ENCODE data around the gene MPPED1.

The MPPED1 gene

DNA sequence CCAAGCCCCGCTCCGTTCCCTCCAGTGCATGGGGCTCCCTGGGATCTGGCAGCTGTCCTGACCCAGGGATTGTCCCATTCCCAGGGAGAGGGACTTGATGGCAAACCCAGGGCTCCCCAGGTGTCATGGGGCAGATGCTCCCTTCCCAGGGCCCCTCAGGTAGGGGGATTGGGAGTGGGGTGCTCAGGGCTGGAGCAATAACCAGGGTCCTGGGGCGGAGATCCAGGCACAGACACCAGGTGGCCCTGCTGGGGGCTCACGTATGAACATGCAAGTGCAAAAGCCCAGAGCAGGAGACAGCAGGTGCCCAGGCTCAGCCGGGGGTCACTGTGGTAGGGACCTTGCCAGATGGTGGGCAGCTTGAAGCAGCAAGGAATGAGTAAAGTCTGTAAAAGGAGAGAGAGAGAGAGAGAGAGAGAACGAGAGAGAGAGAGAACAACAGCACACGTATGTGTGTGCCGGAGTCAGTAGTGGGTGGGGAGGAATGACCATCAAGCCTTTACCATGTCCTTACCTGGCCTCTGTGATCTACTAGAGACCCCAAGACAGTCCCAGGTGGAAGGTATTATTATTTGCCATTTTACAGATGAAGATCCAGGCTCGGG is 19.3 kb upstream of the MPPED1 start:
- no peak for DNase-seq (ENCODE audit: low read depth, low spot score)

DNA sequence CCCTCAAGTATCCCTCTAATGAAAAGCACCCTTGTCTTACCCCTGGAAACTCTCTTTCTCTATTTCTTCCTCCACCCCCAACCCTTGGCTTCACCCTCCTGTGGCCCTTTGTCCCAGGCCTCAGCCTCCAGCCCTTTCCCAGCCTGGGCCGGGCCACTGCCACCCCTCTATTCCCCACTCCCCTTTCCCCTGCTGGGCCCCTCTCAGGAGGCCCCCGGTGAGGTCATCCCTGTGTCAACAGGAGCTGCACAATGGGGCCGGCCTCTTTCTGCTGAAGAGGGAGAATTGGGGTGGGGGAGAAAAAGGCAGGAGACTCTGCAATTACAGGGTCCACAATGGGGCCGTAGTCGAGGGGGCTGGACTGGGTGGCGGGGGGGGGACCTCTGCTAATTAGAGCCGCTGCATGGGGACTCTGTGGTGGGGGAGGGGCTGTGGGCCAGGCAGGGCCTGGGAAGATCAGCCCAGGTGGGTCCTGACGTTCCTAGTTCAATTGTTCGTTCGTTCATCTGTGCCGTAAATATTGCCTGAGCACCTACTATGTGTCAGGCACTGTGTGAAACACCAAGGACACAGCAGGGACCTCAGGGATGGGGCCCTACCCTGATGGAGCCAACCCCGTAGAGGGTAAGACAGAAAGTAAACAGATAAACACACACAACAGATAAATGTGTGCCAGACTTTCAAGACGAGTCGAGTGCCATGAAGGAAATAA is 18.5 kb upstream of the MPPED1 start:
- no peak for DNase-seq (ENCODE audit: low read depth, low spot score)

GRCh38 chr22:43393844-43394474 is 17.9 kb upstream of the MPPED1 start:
- no peak for DNase-seq (ENCODE audit: low read depth, low spot score)

DNA sequence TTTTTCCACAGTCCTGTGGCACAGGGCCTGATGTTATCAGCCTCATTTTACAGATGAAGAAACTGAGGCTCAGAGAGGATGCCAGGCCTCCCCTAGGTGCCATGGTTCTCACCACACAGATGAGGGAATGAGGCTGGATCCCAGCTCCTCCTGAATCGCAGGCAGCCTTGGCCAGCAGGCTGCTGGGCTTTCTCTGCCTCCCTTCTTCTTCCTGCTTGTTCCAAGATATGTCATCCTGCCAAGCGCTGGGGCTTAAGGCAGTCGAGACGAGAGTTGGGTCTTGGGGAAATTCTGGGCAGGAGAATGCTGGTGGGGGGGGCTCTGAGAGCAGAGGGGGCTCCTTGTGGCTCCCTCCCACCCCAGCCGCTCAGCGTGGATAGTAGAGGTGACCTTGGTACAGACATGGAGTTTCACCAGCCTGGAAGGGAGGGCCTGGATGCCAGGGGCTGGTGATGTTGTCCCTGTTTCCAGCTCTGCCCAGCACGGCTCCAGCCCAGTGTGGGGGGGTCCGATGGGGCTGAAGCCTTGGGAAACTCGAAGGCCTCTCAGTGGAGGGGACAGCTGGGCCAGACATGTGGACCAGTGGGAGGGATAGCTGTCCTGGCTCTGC is 16.6 kb upstream of the MPPED1 start:
- no peak for DNase-seq (ENCODE audit: low read depth, low spot score)

DNA sequence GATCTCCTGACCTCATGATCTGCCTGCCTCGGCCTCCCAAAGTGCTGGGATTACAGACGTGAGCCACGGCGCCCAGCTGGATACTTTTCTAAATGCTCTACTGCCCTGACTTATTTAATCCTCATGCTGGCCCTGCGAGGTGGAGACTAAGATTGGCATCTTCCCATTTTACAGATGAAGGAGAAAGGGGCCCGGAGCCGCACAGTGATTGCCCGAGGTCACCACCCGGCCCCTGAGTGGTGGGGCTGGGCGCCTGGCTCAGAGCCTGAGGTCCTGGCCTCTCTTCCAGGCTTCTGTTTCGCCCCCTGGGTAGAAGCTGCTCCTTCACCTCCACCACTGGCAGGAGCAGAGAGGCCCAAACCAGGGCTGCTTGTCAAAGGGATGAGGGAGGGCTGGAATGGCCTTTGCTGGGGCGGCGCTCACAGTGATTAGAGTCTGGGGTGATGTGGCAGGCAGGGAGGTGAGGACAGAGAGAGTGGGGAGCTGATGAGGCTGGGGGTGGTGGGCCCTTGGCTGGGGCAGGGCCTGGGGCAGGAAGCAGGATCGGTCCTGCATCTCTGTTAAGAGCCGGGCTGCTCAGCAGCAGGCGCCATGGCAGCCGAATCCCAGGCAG is 15.4 kb upstream of the MPPED1 start:
- DNase-seq (ENCODE audit: low read depth, low spot score) = no peak

DNA sequence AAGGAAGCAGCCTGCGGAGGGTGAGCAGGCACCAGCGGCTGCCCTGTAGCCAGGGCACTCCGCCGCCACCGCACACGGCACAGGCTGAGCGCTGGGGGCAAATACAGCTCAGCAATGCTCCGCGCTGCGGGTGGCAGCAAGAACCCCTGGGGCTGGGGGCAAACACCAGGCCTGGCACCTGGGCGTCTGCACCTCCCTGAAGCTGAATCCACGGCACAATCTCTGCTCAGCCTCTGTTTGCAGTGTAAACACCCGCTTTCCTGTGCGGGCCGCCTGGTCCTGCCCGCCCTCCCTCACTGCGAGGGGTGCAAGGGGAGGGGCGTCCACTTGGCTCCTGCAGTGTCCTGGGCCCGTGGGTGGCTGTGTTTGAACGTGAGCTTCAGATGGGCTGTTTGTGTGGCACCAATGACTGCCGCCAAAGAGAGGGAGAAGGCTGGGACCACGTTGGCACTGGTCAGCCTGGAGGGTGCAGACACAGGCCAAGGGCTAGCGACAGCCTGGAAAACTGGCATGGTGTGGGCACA is 14.8 kb upstream of the MPPED1 start:
- no peak for DNase-seq (ENCODE audit: low read depth, low spot score)

DNA sequence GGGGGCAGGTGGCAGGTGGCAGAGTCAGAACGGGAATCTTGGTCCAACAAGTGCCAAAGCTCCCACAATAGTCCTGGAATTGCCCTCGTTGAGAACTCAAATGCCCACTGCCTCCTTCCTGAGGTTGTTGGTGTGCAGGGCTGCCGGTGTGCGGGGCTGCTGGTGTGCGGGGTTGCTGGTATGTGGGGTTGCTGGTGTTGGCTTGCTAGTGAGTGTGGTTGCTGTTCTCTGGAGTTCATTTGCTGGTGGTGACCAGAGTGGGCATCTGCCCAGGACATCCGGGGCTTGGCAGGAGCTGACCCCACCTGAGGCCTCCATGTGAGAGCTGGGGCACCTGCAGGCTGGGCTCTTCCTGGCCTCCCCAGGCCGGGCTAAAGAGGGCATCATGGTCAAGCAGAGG is 14.0 kb upstream of the MPPED1 start:
- DNase-seq (ENCODE audit: low read depth, low spot score) = no peak

- no peak for DNase-seq (ENCODE audit: low read depth, low spot score)
Measured at GRCh38 chr22:43398246-43398645, 13.6 kb upstream of the MPPED1 start.

GRCh38 chr22:43398910-43399309 is 12.9 kb upstream of the MPPED1 start:
- no peak for DNase-seq (ENCODE audit: low read depth, low spot score)

GRCh38 chr22:43399338-43399979 is 12.4 kb upstream of the MPPED1 start:
- no peak for DNase-seq (ENCODE audit: low read depth, low spot score)

DNA sequence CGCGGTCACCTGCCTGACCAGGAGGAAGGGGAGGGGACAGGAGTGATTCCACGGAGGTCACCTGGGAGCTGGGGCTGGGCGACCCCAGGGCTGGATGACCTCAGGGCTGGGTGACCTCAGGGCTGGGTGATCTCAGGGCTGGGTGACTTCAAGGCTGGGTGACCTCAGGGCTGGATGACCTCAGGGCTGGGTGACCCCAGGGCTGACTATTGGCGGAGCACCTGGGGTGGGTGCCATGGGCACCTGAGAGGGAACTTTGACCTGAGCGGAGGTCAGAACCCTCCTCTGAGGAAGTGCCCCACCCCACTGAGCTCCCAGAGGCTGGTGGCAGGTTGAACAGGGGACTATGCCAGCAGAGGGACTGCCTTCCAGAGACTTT is 11.8 kb upstream of the MPPED1 start:
- DNase-seq (ENCODE audit: low read depth, low spot score) = no peak

DNA sequence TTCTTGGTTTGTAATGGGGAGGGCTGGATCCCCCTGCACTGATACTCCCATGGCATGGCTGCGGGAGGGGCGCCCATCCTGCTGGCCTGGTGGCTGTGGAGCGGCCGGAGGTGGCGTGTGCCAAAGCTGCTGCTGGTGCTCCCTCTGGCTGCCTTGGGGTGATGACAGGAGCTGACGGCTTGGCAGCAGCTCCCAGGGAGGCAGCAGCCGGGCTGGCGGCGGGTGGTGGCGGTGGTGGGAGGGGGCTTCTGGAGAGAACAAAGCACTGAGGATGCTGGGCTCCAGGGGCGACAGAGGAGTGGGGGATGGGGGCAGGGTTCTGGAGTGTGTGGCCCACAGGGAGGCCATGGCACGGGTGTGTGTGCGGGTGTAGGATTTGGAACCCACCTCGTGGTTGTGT is 11.4 kb upstream of the MPPED1 start:
- DNase-seq (ENCODE audit: low read depth, low spot score) = no peak

DNA sequence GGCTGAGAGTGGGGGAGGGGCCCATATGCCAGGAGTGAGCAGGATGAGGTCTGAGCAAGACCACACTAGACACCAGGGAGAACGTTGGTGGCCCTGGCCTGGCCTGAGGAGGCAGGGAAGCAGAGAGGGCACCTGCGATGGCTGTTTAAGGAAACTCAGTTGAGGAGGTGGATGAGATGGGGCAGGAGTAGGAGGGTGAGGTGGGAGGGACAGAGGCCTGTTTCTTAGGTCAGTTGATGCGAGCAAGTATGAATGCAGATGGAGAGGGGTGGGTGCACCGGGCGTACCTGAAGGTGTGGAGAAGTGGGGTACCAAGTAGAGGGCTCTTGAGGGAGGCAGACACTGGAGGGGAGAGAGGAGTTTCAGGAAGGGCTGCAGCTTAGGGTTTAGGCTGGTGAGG is 10.6 kb upstream of the MPPED1 start:
- DNase-seq (ENCODE audit: low read depth, low spot score) = no peak

GRCh38 chr22:43401661-43402060 is 10.2 kb upstream of the MPPED1 start:
- no peak for DNase-seq (ENCODE audit: low read depth, low spot score)

DNA sequence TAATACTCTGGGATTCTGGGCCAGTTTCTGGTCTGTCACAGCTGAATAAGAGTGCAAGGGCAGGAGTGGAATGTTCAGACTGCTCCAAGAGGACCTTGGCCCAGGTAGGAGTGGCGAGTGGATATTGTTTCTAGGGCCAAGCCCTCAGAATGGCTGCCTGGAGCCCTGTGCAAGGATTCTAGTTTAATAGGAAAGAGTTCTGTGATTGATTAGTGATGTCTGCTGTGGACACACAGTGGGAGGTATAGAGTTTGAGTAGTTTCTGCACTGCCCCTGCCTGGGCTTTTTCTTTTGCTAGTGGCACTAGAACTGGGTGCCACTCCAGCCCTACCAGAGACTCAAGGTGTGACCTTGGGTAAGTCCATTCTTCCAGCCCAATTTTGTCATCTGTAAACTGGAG is 9.7 kb upstream of the MPPED1 start:
- no peak for DNase-seq (ENCODE audit: low read depth, low spot score)

- DNase-seq (ENCODE audit: low read depth, low spot score) = no peak
Measured at GRCh38 chr22:43404673-43405385, 7.0 kb upstream of the MPPED1 start.

DNA sequence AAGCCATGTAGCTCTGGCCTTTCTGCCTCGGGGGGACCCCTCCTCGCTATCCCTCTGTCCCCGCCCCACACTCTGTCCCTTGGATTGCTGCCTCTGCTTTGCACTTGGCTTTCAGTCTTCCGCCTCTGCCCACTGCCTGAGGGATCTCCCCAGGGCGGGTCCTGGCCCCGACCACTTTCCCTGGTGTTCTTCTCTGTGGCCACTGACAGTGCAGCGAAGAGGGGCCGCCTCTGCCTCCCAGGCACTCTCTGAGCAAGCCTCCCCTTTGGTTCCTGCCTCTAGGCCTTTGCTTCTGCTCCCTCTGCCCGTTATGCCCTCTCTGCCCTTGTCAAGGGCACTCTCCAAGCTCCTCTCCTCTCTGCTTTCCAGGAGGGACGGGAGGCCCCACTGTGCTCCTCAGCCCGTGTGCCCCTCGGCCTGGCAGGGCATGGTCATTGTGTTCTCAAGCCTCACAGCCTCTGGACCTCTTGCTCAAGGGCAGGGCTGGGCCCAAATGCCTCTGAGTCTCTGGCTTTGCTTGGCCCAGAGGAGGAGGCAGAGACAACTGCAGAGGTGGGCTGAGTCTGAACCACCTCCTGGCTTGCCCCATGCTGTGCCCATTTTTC is 5.5 kb upstream of the MPPED1 start:
- no peak for DNase-seq (ENCODE audit: low read depth, low spot score)

GRCh38 chr22:43407591-43407990 is 4.2 kb upstream of the MPPED1 start:
- DNase-seq (ENCODE audit: low read depth, low spot score) = no peak

- no peak for DNase-seq (ENCODE audit: low read depth, low spot score)
Measured at GRCh38 chr22:43408009-43408408, 3.8 kb upstream of the MPPED1 start.

GRCh38 chr22:43409046-43409445 is 2.8 kb upstream of the MPPED1 start:
- DNase-seq (ENCODE audit: low read depth, low spot score) = no peak

DNA sequence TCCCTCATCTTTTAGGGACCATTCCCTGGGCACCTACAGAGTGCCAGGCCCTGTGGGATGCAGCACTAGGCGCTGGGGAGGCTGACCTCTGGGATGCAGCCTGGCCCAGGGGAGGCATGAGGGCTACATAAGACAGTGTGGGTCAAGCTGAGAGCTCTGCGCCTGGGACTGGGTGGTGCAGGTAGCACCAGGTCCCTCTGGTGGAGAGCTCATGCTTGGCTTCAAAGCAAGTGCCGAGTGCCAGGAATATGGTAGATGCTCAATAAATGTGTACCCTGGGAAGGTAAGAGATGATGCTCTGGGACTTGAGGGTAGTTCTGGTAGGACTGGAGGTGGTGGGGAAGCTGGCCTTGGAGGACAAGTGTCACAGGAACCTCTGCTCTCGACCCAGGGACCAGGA is 2.0 kb upstream of the MPPED1 start:
- DNase-seq (ENCODE audit: low read depth, low spot score) = no peak

Data from activated CD4-positive, CD25-positive, alpha-beta regulatory T cell treated with anti-CD3 and anti-CD28 coated beads, Interleukin-2, amount 50 U/mL, for 16 hours (primary cell).